Measurements from ENCODE around the gene RALGPS1.

The RALGPS1 gene

DNA sequence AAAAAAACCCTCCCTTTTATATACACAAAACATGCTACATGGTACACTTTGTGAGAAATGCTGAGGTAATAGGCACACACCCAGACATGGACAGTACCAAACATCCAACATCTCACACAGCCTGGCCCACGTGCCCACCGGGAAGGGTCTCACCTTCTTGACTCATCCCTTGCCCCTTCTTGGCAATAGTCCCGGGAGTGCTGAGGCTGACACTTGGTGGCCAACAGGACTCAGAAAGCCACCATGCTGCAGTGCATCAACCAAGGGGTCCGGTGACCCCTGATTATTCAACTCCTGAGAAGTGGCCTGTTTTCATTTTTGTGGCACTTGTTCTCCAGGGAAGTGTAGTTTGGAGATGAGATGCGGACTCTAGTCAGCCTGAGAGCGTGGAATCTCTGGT is 172.8 kb downstream of the RALGPS1 start:
- Histone ChIP-seq H2AFZ (no peak overlapping the region), H3K4me3 (ENCODE audit: low read depth, low read length) (no peak overlapping the region), H3K27ac (no peak overlapping the region), H3K9me3 (ENCODE audit: control insufficient read depth, low read length) (no peaks in the 10 kb centered on the region), H3K27me3 (ENCODE audit: control insufficient read depth, insufficient read depth, low read length) (no peaks in the 10 kb centered on the region), H3K79me2 (no peaks in the 10 kb centered on the region), H3K36me3 (ENCODE audit: control insufficient read depth, insufficient read depth, low read length) (no peaks in the 10 kb centered on the region), H3K4me1 (no peaks in the 10 kb centered on the region), H3K4me2 (ENCODE audit: low read length) (no peak overlapping the region), H3K9ac (no peak overlapping the region)
- TF ChIP-seq, protein P1, sequence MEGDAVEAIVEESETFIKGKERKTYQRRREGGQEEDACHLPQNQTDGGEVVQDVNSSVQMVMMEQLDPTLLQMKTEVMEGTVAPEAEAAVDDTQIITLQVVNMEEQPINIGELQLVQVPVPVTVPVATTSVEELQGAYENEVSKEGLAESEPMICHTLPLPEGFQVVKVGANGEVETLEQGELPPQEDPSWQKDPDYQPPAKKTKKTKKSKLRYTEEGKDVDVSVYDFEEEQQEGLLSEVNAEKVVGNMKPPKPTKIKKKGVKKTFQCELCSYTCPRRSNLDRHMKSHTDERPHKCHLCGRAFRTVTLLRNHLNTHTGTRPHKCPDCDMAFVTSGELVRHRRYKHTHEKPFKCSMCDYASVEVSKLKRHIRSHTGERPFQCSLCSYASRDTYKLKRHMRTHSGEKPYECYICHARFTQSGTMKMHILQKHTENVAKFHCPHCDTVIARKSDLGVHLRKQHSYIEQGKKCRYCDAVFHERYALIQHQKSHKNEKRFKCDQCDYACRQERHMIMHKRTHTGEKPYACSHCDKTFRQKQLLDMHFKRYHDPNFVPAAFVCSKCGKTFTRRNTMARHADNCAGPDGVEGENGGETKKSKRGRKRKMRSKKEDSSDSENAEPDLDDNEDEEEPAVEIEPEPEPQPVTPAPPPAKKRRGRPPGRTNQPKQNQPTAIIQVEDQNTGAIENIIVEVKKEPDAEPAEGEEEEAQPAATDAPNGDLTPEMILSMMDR (IDR thresholded peaks at IDR 0.05) = no peak

DNA sequence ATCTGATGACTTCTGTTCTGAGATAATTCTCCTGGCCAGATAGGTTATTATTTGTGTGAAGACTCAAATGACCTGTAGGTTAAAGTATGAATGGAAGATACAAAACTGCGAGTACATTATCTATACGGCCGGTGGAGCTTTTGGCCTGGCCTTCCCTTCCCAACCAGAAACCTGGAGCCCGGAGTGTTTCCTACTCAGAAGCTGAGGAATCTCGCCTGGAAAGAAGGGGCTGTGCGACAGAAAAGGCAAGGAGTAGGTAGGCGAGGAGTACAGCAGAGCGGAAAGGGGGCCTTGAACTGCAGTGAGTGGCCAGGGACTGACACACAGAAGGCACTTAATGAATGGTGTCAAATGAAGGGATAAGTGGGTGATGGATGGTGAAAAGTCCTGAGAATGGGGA is 173.3 kb downstream of the RALGPS1 start:
- Histone ChIP-seq H3K4me2 (ENCODE audit: low read length) (no peak overlapping the region), H3K4me3 (ENCODE audit: low read depth, low read length) (no peak overlapping the region), H3K36me3 (ENCODE audit: control insufficient read depth, insufficient read depth, low read length) (no peaks in the 10 kb centered on the region), H3K9ac (no peak overlapping the region), H3K9me3 (ENCODE audit: control insufficient read depth, low read length) (no peaks in the 10 kb centered on the region), H3K79me2 (no peaks in the 10 kb centered on the region), H3K27ac (no peak overlapping the region), H2AFZ (no peak overlapping the region), H3K4me1 (no peaks in the 10 kb centered on the region), H3K27me3 (ENCODE audit: control insufficient read depth, insufficient read depth, low read length) (no peaks in the 10 kb centered on the region)
- TF ChIP-seq, protein P1 (IDR thresholded peaks at IDR 0.05) = no peak

DNA sequence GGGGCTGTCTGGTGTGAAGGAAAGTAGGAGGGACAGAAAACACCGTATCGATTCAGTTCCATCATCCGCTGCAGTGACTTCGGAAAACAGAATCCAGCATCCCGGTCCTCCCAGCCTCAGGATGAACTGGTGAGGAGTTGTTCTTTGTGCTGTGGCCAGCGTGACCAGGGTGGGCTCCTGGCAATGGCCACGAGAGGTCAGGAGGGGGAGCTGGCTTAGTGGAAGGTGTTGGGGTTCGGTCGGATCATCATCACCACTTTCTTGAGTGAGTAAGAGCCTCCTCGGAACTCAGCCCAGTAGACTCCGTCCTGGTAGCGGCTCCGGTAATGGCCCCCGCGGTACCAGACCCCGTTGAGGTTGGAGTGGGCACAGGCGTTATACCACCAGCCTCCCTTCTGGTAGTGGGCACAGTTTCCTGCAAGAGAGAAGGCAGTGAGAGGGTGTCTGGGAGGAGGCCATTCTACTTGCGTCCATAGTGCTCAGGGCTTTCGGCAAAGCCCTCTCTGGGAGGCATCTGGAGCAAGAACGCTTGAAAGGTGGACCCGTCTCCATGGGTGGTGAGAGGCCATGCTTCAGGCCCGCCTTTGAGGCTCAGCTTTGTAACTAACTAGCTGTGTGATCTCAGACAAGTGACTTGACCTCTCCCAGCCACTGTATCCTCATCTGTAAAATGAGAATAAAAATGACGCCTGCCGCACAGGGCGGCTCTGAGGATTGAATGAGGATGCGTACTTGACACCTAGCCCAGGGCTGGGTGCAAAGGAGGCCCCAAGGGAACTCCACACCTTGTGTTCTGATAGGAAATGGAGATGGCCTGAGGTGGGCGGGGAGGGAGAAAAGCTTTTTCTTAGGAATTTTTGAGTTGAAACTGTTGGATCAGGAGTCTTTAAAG is 174.4 kb downstream of the RALGPS1 start:
- TF ChIP-seq, protein P1 (IDR thresholded peaks at IDR 0.05) = no peak
- Histone ChIP-seq H3K4me2 (ENCODE audit: low read length) (no peak overlapping the region), H3K4me1 (no peaks in the 10 kb centered on the region), H3K9ac (no peak overlapping the region), H3K27ac (no peak overlapping the region), H3K9me3 (ENCODE audit: control insufficient read depth, low read length) (no peaks in the 10 kb centered on the region), H3K4me3 (ENCODE audit: low read depth, low read length) (no peak overlapping the region), H3K79me2 (no peaks in the 10 kb centered on the region), H2AFZ (no peak overlapping the region), H3K36me3 (ENCODE audit: control insufficient read depth, insufficient read depth, low read length) (no peaks in the 10 kb centered on the region), H3K27me3 (ENCODE audit: control insufficient read depth, insufficient read depth, low read length) (no peaks in the 10 kb centered on the region)

DNA sequence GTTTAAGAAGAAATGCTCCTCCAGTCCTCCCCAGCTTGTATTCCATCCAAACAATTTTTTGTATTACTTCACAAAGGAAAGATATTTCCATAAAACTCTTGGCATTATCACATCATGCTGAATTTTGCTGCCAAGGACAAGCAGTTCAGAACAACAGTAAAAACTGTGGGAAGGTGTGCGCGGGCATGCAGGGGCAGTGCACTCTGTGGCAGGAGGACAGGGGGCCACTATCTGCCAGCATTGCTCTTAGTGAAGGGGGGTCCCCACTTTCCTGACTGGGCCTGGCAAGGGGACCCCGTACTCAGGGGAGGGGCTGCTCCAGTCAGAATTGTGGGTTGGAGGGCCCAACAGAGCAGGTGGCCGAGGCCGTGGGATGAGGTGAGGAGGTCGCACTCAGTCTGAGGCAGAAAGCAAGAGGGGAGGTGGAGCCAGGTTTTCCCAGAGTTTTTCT is 175.1 kb downstream of the RALGPS1 start:
- H3K4me2 ChIP-seq (ENCODE audit: low read length) = no peak overlapping the region
- H3K27ac ChIP-seq = no peak overlapping the region
- no peak overlapping the region for H3K4me3 ChIP-seq (ENCODE audit: low read depth, low read length)
- no peaks in the 10 kb centered on the region for H3K4me1 ChIP-seq
- no peaks in the 10 kb centered on the region for H3K79me2 ChIP-seq
- no peak overlapping the region for H3K9ac ChIP-seq
- H3K9me3 ChIP-seq (ENCODE audit: control insufficient read depth, low read length) = no peaks in the 10 kb centered on the region
- H3K36me3 ChIP-seq (ENCODE audit: control insufficient read depth, insufficient read depth, low read length) = no peaks in the 10 kb centered on the region
- H2AFZ ChIP-seq = no peak overlapping the region
- H3K27me3 ChIP-seq (ENCODE audit: control insufficient read depth, insufficient read depth, low read length) = no peaks in the 10 kb centered on the region
- TF ChIP-seq, protein P1 (IDR thresholded peaks at IDR 0.05) = no peak

Measured in parathyroid adenoma (tissue), 2 donors.